Measurements from ENCODE around the gene CSPG4.
"Not testable (repeated sequence)": the region's sequence is repeated elsewhere in the genome, so short reads cannot be mapped to it uniquely, and the experiment has no call there.

- TF ChIP-seq CTCF (IDR thresholded peaks at IDR 0.05); POLR2AphosphoS5 (IDR thresholded peaks at IDR 0.05); POLR2A (IDR thresholded peaks at IDR 0.05); EP300 (IDR thresholded peaks at IDR 0.05; ENCODE audit: low read depth): not testable (repeated sequence)
These were observed 34.5 kb upstream of the CSPG4 start for GRCh38 chr15:75747121-75747520.
